GM23338 (cell line): ENCODE data around the gene PLS1. TPM values are rescaled to one million over a fixed set of nuclear protein-coding genes. Genes with fewer than 3 reads are reported as not detected.

Source experiments
- ATAC-seq: fragments of 200-7000 bp; cut with Tn5 transposase; 3 replicates; pipeline ENCODE4 v1.9.1; 2020
- DNase-seq: peaks from one replicate; pipeline ENCODE4 v3.0.0-alpha.2; 2015; ENCODE audit warnings: low spot score
- H2AFZ ChIP-seq: fragments of 200-600 bp; sonication (generic); 2 replicates; pipeline ENCODE4 v1.8.0; 2016; ENCODE audit warnings: antibody characterized with exemption, mild to moderate bottlenecking, moderate library complexity
- H3F3A ChIP-seq: fragments of 200-600 bp; sonication (generic); replicated peaks from 2 replicates; pipeline ENCODE4 v1.8.0; 2017; ENCODE audit warnings: antibody characterized with exemption, mixed run types, low read depth
- H3K27ac ChIP-seq: fragments of 200-600 bp; sonication (generic); 2 replicates; pipeline ENCODE4 v1.6.1; 2016; ENCODE audit warnings: low read depth
- H3K27me3 ChIP-seq: fragments of 200-600 bp; sonication (generic); 2 replicates; pipeline ENCODE4 v1.8.0; 2016; ENCODE audit warnings: mild to moderate bottlenecking, mixed run types, moderate library complexity; ENCODE audit not compliant: insufficient read depth
- H3K36me3 ChIP-seq: fragments of 200-600 bp; sonication (generic); 2 replicates; pipeline ENCODE4 v1.8.0; 2016; ENCODE audit warnings: mild to moderate bottlenecking; ENCODE audit not compliant: insufficient read depth
- H3K4me1 ChIP-seq: fragments of 200-600 bp; sonication (generic); 2 replicates; pipeline ENCODE4 v1.8.0; 2016; ENCODE audit warnings: mild to moderate bottlenecking, moderate library complexity; ENCODE audit not compliant: insufficient read depth
- H3K4me2 ChIP-seq: fragments of 200-600 bp; sonication (generic); 2 replicates; pipeline ENCODE4 v1.7.1; 2017; ENCODE audit warnings: mixed run types
- H3K4me3 ChIP-seq: fragments of 200-600 bp; sonication (generic); 2 replicates; pipeline ENCODE4 v1.6.1; 2016; ENCODE audit warnings: mixed run types
- H3K79me2 ChIP-seq: fragments of 200-600 bp; sonication (generic); replicated peaks from 2 replicates; pipeline ENCODE4 v1.8.0; 2017; ENCODE audit warnings: mild to moderate bottlenecking; ENCODE audit not compliant: insufficient read depth
- H3K9me2 ChIP-seq: fragments of 200-600 bp; sonication (generic); 2 replicates; pipeline ENCODE4 v1.8.0; 2017; ENCODE audit not compliant: insufficient read depth
- H4K20me1 ChIP-seq: fragments of 200-600 bp; sonication (generic); replicated peaks from 2 replicates; pipeline ENCODE4 v1.8.0; 2017; ENCODE audit warnings: mild to moderate bottlenecking; ENCODE audit not compliant: insufficient read depth
- H3K27ac Mint-ChIP-seq: 2 replicates; pipeline ENCODE4 v1.8.0; 2020; ENCODE audit warnings: inconsistent platforms, mild to moderate bottlenecking, moderate library complexity, mixed read lengths
- H3K27me3 Mint-ChIP-seq: 3 replicates; pipeline ENCODE4 v1.8.0; 2022; ENCODE audit warnings: low read depth, mild to moderate bottlenecking, moderate library complexity, mixed read lengths, inconsistent platforms; ENCODE audit not compliant: insufficient read depth, poor library complexity
- H3K36me3 Mint-ChIP-seq: 3 replicates; pipeline ENCODE4 v1.8.0; 2021; ENCODE audit warnings: low read depth, mild to moderate bottlenecking, inconsistent platforms, moderate library complexity, mixed read lengths
- H3K4me1 Mint-ChIP-seq: 3 replicates; pipeline ENCODE4 v1.8.0; 2020; ENCODE audit warnings: mild to moderate bottlenecking, inconsistent platforms, mixed read lengths
- H3K4me3 Mint-ChIP-seq: 3 replicates; pipeline ENCODE4 v1.8.0; 2021; ENCODE audit warnings: moderate library complexity, mild to moderate bottlenecking, inconsistent platforms, mixed read lengths
- H3K9me3 Mint-ChIP-seq: 3 replicates; pipeline ENCODE4 v1.8.0; 2020; ENCODE audit warnings: moderate library complexity, mild to moderate bottlenecking, inconsistent platforms, mixed read lengths
- CREB1 ChIP-seq: fragments of 250-450 bp; sonication (Bioruptor Pico); IDR thresholded peaks from 2 replicates; pipeline ENCODE4 v1.5.0; 2020; ENCODE audit warnings: low read depth, mild to moderate bottlenecking, moderate library complexity
- ETS1 ChIP-seq: IDR thresholded peaks from 2 replicates; pipeline ENCODE4 v1.6.1; 2016; ENCODE audit warnings: antibody characterized with exemption
- EZH2 ChIP-seq: fragments of 200-600 bp; sonication (generic); IDR thresholded peaks from one replicate; pipeline ENCODE4 v1.8.0; 2017; ENCODE audit warnings: antibody characterized with exemption, mild to moderate bottlenecking, low read depth; ENCODE audit not compliant: unreplicated experiment
- EZH2phosphoT487 ChIP-seq: fragments of 200-600 bp; sonication (generic); IDR thresholded peaks from one replicate; pipeline ENCODE4 v1.8.1; 2018; ENCODE audit warnings: antibody characterized with exemption; ENCODE audit not compliant: unreplicated experiment
- JUNB ChIP-seq: IDR thresholded peaks from one replicate; pipeline ENCODE4 v1.6.1; 2016; ENCODE audit warnings: antibody characterized with exemption; ENCODE audit not compliant: unreplicated experiment
- NANOG ChIP-seq: IDR thresholded peaks from 2 replicates; pipeline ENCODE4 v1.6.1; 2016; ENCODE audit warnings: antibody characterized with exemption, borderline replicate concordance
- POLR2AphosphoS5 ChIP-seq: IDR thresholded peaks from 2 replicates; pipeline ENCODE4 v1.6.1; 2016; ENCODE audit warnings: antibody characterized with exemption, low read depth
- ZNF114 ChIP-seq: fragments of 250-450 bp; sonication (Bioruptor Pico); IDR thresholded peaks from 2 replicates; pipeline ENCODE4 v1.5.0; 2020; ENCODE audit warnings: mild to moderate bottlenecking, moderate library complexity
- ZNF331 ChIP-seq: fragments of 250-450 bp; sonication (Bioruptor Pico); IDR thresholded peaks from 2 replicates; pipeline ENCODE4 v1.5.0; 2020; ENCODE audit warnings: low read depth, mild to moderate bottlenecking, moderate library complexity
- ZNF462 ChIP-seq: fragments of 250-450 bp; sonication (Bioruptor Pico); IDR thresholded peaks from 2 replicates; pipeline ENCODE4 v1.5.0; 2020; ENCODE audit warnings: mild to moderate bottlenecking, moderate library complexity
- polyA plus RNA-seq: library from polyadenylated mRNA; unstranded; fragments of >200 nt; fragmentation: Nextera tagmentation; extraction: Ambion mirVana; gene quantifications from 2 replicates; pipeline ENCODE4 v1.2.1, GENCODE V29; 2016
- total RNA-seq: library from RNA; depleted of rRNA; stranded (reverse); fragments of >200 nt; shearing (Covaris generic); gene quantifications from 2 replicates; pipeline ENCODE4 v1.2.3, GENCODE V29; 2014
- TF ChIP-seq, protein P1 (sequence below): IDR thresholded peaks from one replicate; pipeline ENCODE4 v1.6.1; 2018; ENCODE audit warnings: antibody characterized with exemption; ENCODE audit not compliant: unreplicated experiment

PLS1 gene
- total and polyA plus RNA-seq, 2 experiments from 2014 or later = 18.4 to 42.2 TPM

- no peaks in the 10 kb centered on the region for H3K27me3 Mint-ChIP-seq
- H3K36me3 ChIP-seq = no peaks in the 10 kb centered on the region
- ATAC-seq (no peak), DNase-seq (no peak)
- 0 out of 2 replicates have a peak, but pooled peaks cover 5% of the 10 kb centered on the region for H3K79me2 ChIP-seq
- no peak overlapping the region for H2AFZ ChIP-seq
- no peaks in the 10 kb centered on the region for H3K4me1 ChIP-seq
- no peak for TF ChIP-seq ZNF331 (CRISPR knock-in tag)
- TF ChIP-seq ZNF114 (CRISPR knock-in tag) = no peak
- TF ChIP-seq ZNF462 (CRISPR knock-in tag) = no peak
- TF ChIP-seq JUNB = no peak
- no peak for TF ChIP-seq EZH2phosphoT487
- no peak for TF ChIP-seq NANOG
- no peak for TF ChIP-seq CREB1 (CRISPR knock-in tag)
- TF ChIP-seq, protein P1, sequence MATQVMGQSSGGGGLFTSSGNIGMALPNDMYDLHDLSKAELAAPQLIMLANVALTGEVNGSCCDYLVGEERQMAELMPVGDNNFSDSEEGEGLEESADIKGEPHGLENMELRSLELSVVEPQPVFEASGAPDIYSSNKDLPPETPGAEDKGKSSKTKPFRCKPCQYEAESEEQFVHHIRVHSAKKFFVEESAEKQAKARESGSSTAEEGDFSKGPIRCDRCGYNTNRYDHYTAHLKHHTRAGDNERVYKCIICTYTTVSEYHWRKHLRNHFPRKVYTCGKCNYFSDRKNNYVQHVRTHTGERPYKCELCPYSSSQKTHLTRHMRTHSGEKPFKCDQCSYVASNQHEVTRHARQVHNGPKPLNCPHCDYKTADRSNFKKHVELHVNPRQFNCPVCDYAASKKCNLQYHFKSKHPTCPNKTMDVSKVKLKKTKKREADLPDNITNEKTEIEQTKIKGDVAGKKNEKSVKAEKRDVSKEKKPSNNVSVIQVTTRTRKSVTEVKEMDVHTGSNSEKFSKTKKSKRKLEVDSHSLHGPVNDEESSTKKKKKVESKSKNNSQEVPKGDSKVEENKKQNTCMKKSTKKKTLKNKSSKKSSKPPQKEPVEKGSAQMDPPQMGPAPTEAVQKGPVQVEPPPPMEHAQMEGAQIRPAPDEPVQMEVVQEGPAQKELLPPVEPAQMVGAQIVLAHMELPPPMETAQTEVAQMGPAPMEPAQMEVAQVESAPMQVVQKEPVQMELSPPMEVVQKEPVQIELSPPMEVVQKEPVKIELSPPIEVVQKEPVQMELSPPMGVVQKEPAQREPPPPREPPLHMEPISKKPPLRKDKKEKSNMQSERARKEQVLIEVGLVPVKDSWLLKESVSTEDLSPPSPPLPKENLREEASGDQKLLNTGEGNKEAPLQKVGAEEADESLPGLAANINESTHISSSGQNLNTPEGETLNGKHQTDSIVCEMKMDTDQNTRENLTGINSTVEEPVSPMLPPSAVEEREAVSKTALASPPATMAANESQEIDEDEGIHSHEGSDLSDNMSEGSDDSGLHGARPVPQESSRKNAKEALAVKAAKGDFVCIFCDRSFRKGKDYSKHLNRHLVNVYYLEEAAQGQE = no peak
- no peak for TF ChIP-seq POLR2AphosphoS5
- no peak for TF ChIP-seq ETS1
- no peak for TF ChIP-seq EZH2
- H3K27ac ChIP-seq = no peak overlapping the region
- no peaks in the 10 kb centered on the region for H3K9me3 Mint-ChIP-seq
- no peaks in the 10 kb centered on the region for H3F3A ChIP-seq
- no peaks in the 10 kb centered on the region for H3K36me3 Mint-ChIP-seq
- H3K4me1 Mint-ChIP-seq = no peaks in the 10 kb centered on the region
- H3K27ac Mint-ChIP-seq = no peak overlapping the region
- H3K4me2 ChIP-seq = no peak overlapping the region
- H3K4me3 ChIP-seq = no peak overlapping the region
- H4K20me1 ChIP-seq = no peaks in the 10 kb centered on the region; the same call in 1 of the 2 replicates
- H3K27me3 ChIP-seq = no peaks in the 10 kb centered on the region
- H3K4me3 Mint-ChIP-seq = no peak overlapping the region
- H3K9me2 ChIP-seq = no peaks in the 10 kb centered on the region
Measured at GRCh38 chr3:142611206-142611605, 15.0 kb downstream of the PLS1 start.
